DOHH2 (cell line): ENCODE results near the gene HAPSTR1.

Source experiments
- EZH2phosphoT487 ChIP-seq: fragments of 200-600 bp; sonication (generic); IDR thresholded peaks from 2 replicates; pipeline ENCODE4 v1.6.1; 2017; ENCODE audit warnings: borderline replicate concordance, mild to moderate bottlenecking, antibody characterized with exemption, low read length, moderate library complexity, mixed read lengths
- TF ChIP-seq, protein P1 (sequence below): fragments of 200-600 bp; sonication (generic); IDR thresholded peaks from one replicate; pipeline ENCODE4 v1.5.1; 2014; ENCODE audit warnings: antibody characterized with exemption, mild to moderate bottlenecking, low read depth, low read length; ENCODE audit not compliant: poor library complexity, severe bottlenecking

DNA sequence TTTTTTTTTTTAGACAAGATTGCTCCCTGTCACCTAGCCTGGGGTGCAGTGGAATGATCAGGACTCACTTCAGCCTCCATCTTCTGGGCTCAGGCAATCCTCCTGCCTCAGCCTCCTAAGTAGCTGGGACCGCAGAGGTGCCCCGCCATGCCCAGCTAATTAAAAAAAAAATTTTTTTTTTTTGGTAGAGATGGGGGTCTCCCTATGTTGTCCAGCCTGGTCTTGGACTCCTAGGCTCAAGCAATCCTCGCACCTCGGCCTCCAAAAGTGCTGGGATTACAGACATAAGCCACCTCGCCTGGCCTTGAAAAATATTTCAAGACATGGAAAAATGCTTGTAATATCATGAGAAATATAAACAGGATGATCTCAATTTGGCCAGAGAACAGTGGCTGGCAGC, 42.9 kb downstream of the HAPSTR1 start:
- TF ChIP-seq, protein P1, sequence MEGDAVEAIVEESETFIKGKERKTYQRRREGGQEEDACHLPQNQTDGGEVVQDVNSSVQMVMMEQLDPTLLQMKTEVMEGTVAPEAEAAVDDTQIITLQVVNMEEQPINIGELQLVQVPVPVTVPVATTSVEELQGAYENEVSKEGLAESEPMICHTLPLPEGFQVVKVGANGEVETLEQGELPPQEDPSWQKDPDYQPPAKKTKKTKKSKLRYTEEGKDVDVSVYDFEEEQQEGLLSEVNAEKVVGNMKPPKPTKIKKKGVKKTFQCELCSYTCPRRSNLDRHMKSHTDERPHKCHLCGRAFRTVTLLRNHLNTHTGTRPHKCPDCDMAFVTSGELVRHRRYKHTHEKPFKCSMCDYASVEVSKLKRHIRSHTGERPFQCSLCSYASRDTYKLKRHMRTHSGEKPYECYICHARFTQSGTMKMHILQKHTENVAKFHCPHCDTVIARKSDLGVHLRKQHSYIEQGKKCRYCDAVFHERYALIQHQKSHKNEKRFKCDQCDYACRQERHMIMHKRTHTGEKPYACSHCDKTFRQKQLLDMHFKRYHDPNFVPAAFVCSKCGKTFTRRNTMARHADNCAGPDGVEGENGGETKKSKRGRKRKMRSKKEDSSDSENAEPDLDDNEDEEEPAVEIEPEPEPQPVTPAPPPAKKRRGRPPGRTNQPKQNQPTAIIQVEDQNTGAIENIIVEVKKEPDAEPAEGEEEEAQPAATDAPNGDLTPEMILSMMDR = no peak
- TF ChIP-seq EZH2phosphoT487 = no peak
